Activated T-cell treated with anti-CD3 and anti-CD28 coated beads, Interleukin-2, amount 50 U/mL, for 72 hours (primary cell): ENCODE data around the gene SUN1. TPM values are rescaled to one million over a fixed set of nuclear protein-coding genes. Genes with fewer than 3 reads are reported as not detected.
A peak's percentile ranks its signal among the peaks of the same experiment; 100 is the strongest.

Experiments
- ATAC-seq, 2 donors: fragments of 150-1000 bp; cut with Tn5 transposase; replicated peaks in 1 of 2; 2 replicates each; pipeline ENCODE4 v1.10.0; 2021; ENCODE audit warnings: moderate library complexity in 2 of 2, mild to moderate bottlenecking in 1 of 2
- DNase-seq, 2 donors: peaks; one replicate each; pipeline ENCODE4 v3.0.0; 2021 to 2022; ENCODE audit warnings: mixed read lengths in 1 of 2
- H3K27ac Mint-ChIP-seq: one replicate; pipeline ENCODE4 v1.8.0; 2022; ENCODE audit warnings: mild to moderate bottlenecking, moderate library complexity, mixed read lengths
- H3K27me3 Mint-ChIP-seq: one replicate; pipeline ENCODE4 v1.8.0; 2022; ENCODE audit warnings: low read depth, mixed read lengths
- H3K36me3 Mint-ChIP-seq, 2 donors: one replicate each; pipeline ENCODE4 v1.8.0; 2022; ENCODE audit warnings: mixed read lengths in 2 of 2, mild to moderate bottlenecking in 1 of 2; ENCODE audit not compliant: insufficient read depth in 2 of 2
- H3K4me1 Mint-ChIP-seq: one replicate; pipeline ENCODE4 v1.8.0; 2022; ENCODE audit warnings: low read depth, mixed read lengths
- H3K4me3 Mint-ChIP-seq, 2 donors: one replicate each; pipeline ENCODE4 v1.8.0; 2022; ENCODE audit warnings: mild to moderate bottlenecking in 2 of 2, mixed read lengths in 2 of 2, moderate library complexity in 2 of 2
- H3K9me3 Mint-ChIP-seq, 2 donors: one replicate each; pipeline ENCODE4 v1.8.0; 2022; ENCODE audit warnings: mixed read lengths in 2 of 2
- total RNA-seq, 2 donors: library from RNA; stranded (reverse); gene quantifications; one replicate each; pipeline ENCODE4 v1.2.3, GENCODE V29; 2022

Gene SUN1
- total RNA-seq, 2 donors from 2014 or later: 77.9 to 84.4 TPM

DNA sequence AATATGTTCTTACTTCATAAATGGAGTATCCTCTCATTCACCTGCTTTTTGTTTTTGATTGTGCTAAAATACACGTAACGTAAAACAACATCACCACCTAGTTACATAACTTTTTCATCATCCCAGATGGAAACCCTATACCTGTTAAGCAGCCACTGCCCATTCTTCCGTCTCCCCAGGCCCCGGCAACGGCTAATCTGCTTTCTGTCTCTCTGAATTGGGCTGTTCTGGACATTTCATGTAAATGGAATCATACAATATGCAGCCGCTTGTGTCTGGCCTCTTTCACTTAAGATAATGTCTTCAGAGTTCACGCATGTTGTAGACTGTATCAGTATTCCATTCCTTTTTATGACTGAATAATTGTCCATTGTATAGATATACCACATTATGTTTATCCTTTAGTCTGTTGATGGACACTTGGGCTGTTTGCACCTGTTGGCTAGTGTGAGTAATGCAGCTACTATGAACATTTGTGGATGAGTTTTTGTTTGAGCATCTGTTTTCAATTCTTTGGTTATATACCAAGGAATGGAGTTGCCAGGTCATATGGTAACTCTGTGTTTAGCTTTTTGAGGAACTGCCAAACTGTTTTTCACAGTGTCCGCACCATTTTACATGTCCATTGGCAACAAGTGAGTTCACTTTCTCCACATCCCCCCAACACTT is 14.1 kb upstream of the SUN1 start:
- H3K4me3 Mint-ChIP-seq: peak overlapping the region; percentile 95 to 96
- no peak for ATAC-seq
- H3K9me3 Mint-ChIP-seq: no peaks in the 10 kb centered on the region
- H3K27ac Mint-ChIP-seq: peak overlapping the region; percentile 81
- peaks cover 13% of the 10 kb centered on the region for H3K27me3 Mint-ChIP-seq
- H3K36me3 Mint-ChIP-seq: peaks cover 2 to 5% of the 10 kb centered on the region in 2 donors
- peaks cover 73% of the 10 kb centered on the region for H3K4me1 Mint-ChIP-seq
- DNase-seq: no peak

DNA sequence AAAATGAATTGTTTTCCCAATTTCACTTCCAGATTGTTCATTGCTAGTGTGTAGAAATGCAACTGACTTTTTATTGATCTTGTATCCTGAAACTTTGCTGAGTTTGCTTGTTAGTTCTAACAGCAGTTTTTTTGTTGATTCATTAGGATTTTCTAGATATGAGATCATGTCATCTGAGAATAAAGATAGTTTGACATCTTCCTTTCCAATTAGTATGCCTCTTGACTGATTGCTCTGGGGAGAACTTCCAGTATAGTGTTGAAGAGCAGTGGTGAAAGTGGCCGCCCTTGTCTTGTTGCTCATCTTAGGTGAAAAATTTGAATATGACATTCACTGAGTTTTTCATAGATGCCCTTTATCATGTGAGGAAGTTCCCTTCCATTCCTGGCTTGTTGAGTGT is 11.9 kb upstream of the SUN1 start:
- ATAC-seq (no peak), DNase-seq (no peak)
- H3K27me3 Mint-ChIP-seq: no peaks in the 10 kb centered on the region
- peak overlapping the region; percentile 7 to 26 for H3K4me3 Mint-ChIP-seq
- H3K36me3 Mint-ChIP-seq: peaks cover 2 to 6% of the 10 kb centered on the region in 2 donors
- no peaks in the 10 kb centered on the region for H3K9me3 Mint-ChIP-seq
- no peak overlapping the region for H3K27ac Mint-ChIP-seq
- peaks cover 57% of the 10 kb centered on the region for H3K4me1 Mint-ChIP-seq

DNA sequence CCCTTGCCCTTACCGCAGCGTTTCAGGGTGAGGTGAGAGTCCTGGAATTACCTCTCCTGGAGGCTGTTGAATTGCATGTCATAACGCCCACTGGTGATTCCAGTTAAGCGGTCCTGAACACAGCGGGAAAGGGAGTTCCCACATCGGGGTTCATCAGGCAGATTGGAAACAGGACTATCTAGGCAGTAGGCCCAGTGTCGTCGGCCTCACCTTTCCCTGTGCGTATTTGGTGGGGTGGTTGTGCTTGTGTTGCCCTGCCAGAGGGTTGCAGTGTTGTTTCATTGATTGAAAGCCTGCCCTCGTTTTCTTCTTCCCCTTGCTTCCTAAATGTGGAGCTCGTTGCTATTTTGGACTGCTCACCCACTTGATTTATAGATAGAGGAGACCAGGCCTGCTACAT is 10.6 kb upstream of the SUN1 start:
- Mint-ChIP-seq H3K4me1 (peaks cover 56% of the 10 kb centered on the region), H3K36me3 (peaks cover 2 to 6% of the 10 kb centered on the region in 2 donors), H3K27me3 (no peaks in the 10 kb centered on the region), H3K9me3 (no peaks in the 10 kb centered on the region), H3K4me3 (no peak overlapping the region), H3K27ac (no peak overlapping the region)
- DNase-seq: no peak
- ATAC-seq: no peak

DNA sequence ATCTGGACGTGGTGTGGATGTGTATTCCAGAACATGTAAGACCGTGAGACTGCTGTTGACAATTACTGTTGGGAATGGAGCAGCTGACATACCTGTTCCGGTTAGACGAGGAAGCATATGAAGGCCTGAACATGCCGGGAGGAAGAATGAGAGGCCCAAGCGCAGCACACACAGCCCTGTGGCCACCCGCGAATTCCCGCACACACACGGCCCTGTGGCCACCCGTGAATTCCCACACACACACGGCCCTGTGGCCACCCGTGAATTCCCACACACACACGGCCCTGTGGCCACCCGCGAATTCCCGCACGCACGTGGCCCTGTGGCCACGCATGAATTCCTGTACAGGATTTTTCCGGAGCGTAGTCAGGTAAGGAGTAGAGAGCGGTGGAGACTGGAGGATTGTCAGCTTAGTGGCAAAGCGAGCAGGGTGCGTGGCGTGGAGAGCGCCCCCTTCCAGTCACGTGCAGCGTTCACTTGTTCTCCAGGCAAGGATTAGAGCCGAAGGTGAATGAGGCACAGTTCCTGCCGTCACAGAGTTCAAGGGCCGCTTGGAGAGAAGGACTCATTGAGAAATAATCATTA is 9.5 kb upstream of the SUN1 start:
- Mint-ChIP-seq H3K4me1 (peaks cover 49% of the 10 kb centered on the region), H3K4me3 (no peak overlapping the region), H3K9me3 (no peaks in the 10 kb centered on the region), H3K27ac (no peak overlapping the region), H3K36me3 (peaks cover 2 to 6% of the 10 kb centered on the region in 2 donors), H3K27me3 (no peaks in the 10 kb centered on the region)
- DNase-seq: no peak
- no peak for ATAC-seq

- Mint-ChIP-seq H3K27me3 (no peaks in the 10 kb centered on the region), H3K36me3 (peaks cover 2 to 6% of the 10 kb centered on the region in 2 donors), H3K4me3 (no peak overlapping the region), H3K9me3 (no peaks in the 10 kb centered on the region), H3K4me1 (peaks cover 41% of the 10 kb centered on the region), H3K27ac (no peak overlapping the region)
- no peak for DNase-seq
- ATAC-seq: no peak
Measured at GRCh38 chr7:823649-824048, 8.6 kb upstream of the SUN1 start.

DNA sequence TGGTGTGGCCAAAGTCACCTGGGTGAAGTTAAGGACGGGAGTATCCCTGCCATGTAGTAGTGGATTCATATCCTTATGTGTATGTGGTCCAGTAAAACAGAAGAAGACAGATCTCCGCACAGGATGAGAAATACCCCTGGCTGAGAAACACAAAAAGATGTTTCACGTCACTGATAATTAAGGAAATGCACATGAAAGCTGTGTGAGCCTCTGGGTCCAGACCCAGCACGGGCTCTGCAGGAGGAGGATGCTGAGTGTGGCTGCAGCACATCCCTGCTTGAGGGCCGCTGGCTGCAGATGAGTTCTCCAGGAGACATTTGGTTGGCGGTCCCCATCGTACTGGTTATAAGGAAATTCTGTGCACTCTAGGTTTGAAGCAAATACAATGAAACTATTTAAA is 8.2 kb upstream of the SUN1 start:
- Mint-ChIP-seq H3K36me3 (peaks cover 2 to 6% of the 10 kb centered on the region in 2 donors), H3K27ac (no peak overlapping the region)

DNA sequence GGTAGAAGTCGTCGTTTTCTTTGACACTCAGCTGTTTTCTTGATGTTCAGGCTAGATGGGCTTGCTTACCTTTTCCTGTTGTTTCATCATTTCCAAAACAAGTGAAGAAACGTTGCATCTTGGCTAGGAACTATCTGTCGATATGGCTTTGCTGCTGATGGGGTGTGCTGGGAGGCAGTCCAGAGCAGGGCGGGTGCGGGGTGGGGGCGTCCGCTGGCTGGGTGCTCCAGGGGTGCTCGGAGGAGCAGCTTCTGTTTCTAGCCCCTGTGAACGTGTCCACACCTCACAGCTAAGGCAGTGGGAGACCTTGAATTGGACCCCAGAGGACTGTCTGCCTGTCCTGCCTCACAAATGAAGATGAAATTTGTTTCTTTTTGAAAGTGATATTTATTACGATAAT is 7.6 kb upstream of the SUN1 start:
- peaks cover 35% of the 10 kb centered on the region for H3K4me1 Mint-ChIP-seq

More for the DNA sequence above, 8.2 kb upstream of the SUN1 start:
- Mint-ChIP-seq H3K4me1 (peaks cover 39% of the 10 kb centered on the region), H3K9me3 (no peaks in the 10 kb centered on the region), H3K4me3 (no peak overlapping the region), H3K27me3 (no peaks in the 10 kb centered on the region)
- DNase-seq (no peak), ATAC-seq (no peak)

GRCh38 chr7:825386-825785 is 6.9 kb upstream of the SUN1 start:
- H3K27me3 Mint-ChIP-seq: no peaks in the 10 kb centered on the region
- ATAC-seq (no peak), DNase-seq (no peak)
- H3K4me1 Mint-ChIP-seq: peaks cover 35% of the 10 kb centered on the region
- no peak overlapping the region for H3K27ac Mint-ChIP-seq
- no peak overlapping the region for H3K4me3 Mint-ChIP-seq
- no peaks in the 10 kb centered on the region for H3K9me3 Mint-ChIP-seq
- peaks cover 2 to 6% of the 10 kb centered on the region in 2 donors for H3K36me3 Mint-ChIP-seq

More for the DNA sequence above, 7.6 kb upstream of the SUN1 start:
- H3K27ac Mint-ChIP-seq: no peak overlapping the region
- no peaks in the 10 kb centered on the region for H3K9me3 Mint-ChIP-seq
- no peaks in the 10 kb centered on the region for H3K27me3 Mint-ChIP-seq
- DNase-seq (no peak), ATAC-seq (no peak)
- H3K36me3 Mint-ChIP-seq: peaks cover 2 to 6% of the 10 kb centered on the region in 2 donors
- no peak overlapping the region for H3K4me3 Mint-ChIP-seq

DNA sequence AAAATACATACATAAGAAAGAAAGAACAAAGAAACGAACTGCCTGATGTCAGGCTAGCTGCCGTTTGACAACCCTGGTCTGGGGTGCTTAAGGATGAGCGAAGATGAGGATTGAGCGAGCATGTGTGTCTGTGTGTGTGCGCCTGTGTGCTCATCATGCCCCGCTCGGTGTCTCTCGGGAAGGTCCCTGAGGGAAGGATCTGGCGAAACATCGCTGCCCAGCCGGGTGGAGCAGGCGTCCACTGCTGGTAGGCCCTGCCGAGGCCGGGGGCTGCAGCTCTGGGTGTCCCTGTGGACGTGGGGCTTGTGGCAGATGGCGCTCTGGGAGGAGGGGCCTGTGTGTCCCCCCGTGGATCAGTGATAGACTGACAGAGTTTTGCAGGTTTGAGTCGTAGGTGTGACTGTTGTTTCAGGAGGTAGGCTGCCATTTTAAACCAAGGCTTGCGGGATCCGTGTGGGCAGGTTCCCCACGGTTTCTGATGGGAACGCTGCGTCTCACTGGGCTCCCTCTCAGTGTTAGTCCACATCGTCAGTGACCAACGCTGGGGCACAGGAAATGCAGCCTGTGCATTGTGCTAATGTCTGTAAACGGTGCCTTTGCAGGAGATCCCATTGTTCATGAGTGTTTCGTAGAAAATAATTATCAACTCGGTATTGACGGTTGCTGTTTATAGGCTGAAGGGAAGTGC is 5.9 kb upstream of the SUN1 start:
- H3K4me1 Mint-ChIP-seq: peaks cover 35% of the 10 kb centered on the region
- H3K27ac Mint-ChIP-seq: no peak overlapping the region
- no peaks in the 10 kb centered on the region for H3K9me3 Mint-ChIP-seq
- DNase-seq: no peak
- peaks cover 0 to 6% of the 10 kb centered on the region in 2 donors for H3K36me3 Mint-ChIP-seq
- no peak overlapping the region for H3K4me3 Mint-ChIP-seq
- no peaks in the 10 kb centered on the region for H3K27me3 Mint-ChIP-seq
- no peak for ATAC-seq

- Mint-ChIP-seq H3K4me1 (peaks cover 43% of the 10 kb centered on the region), H3K36me3 (peaks cover 0 to 4% of the 10 kb centered on the region in 2 donors), H3K27ac (no peak overlapping the region), H3K27me3 (no peaks in the 10 kb centered on the region), H3K9me3 (no peaks in the 10 kb centered on the region), H3K4me3 (no peak overlapping the region)
- ATAC-seq: no peak
- DNase-seq: no peak
Measured at GRCh38 chr7:828793-829561, 3.3 kb upstream of the SUN1 start.

DNA sequence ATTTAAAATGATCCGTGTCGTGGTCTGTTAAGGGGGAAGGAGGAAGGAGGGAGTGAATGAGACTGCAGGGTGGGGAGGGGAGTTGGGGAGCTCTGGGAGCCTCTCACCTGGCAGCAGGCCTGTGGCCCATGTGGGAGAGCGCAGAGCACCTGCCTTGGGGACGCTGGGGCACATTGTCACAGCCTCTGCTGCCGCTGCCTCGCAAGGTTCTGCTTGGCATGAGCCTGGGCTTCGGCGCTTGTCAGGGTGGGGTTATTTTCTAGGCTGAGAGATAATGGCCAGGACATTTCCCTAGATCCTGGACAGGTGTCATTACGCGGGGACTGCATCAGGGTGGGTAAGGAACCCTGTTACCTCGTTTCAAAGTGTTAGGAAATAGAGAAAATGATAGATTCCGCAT is 2.2 kb upstream of the SUN1 start:
- Mint-ChIP-seq H3K27me3 (no peaks in the 10 kb centered on the region), H3K4me1 (peaks cover 48% of the 10 kb centered on the region), H3K4me3 (peak overlapping the region in 1 of 2 donors; percentile 59), H3K9me3 (no peaks in the 10 kb centered on the region), H3K27ac (no peak overlapping the region), H3K36me3 (peaks cover 2 to 7% of the 10 kb centered on the region in 2 donors)
- ATAC-seq (no peak), DNase-seq (no peak)

GRCh38 chr7:831596-832166 is 595 bp upstream of the SUN1 start:
- H3K4me1 Mint-ChIP-seq: peaks cover 61% of the 10 kb centered on the region
- H3K36me3 Mint-ChIP-seq: peaks cover 2 to 7% of the 10 kb centered on the region in 2 donors
- H3K27ac Mint-ChIP-seq: peak overlapping the region; percentile 94
- ATAC-seq: peak; percentile 73 to 75
- H3K9me3 Mint-ChIP-seq: no peaks in the 10 kb centered on the region
- H3K4me3 Mint-ChIP-seq: peak overlapping the region; percentile 88 to 91
- no peaks in the 10 kb centered on the region for H3K27me3 Mint-ChIP-seq
- DNase-seq: peak; percentile 31 to 42
